Small intestine (tissue), 7 donors: ENCODE data around the gene COLGALT1. TPM values are rescaled to one million over a fixed set of nuclear protein-coding genes. Genes with fewer than 3 reads are reported as not detected.
A peak's percentile ranks its signal among the peaks of the same experiment; 100 is the strongest.

Source experiments
- DNase-seq, 2 donors: peaks; one replicate each; pipeline versions ENCODE4 v3.0.0 to v3.0.0-alpha.2; 2013
- FAIRE-seq: peaks from 2 replicates; lab custom pipeline; 2012; peaks lifted over from hg19 to GRCh38; lab: Jason Lieb, UNC
- H3K27ac ChIP-seq, 3 donors: one replicate each; pipeline ENCODE4 v1.5.1; 2013; ENCODE audit warnings: low read length in 2 of 3, mild to moderate bottlenecking in 2 of 3, control low read depth in 1 of 3, inconsistent platforms in 1 of 3, low read depth in 1 of 3, moderate library complexity in 1 of 3
- H3K27me3 ChIP-seq, 3 donors: one replicate each; pipeline ENCODE4 v1.6.1; 2013; ENCODE audit warnings: low read length in 3 of 3, inconsistent platforms in 1 of 3; ENCODE audit not compliant: control insufficient read depth in 3 of 3, insufficient read depth in 3 of 3
- H3K36me3 ChIP-seq, 3 donors: one replicate each; pipeline ENCODE4 v1.6.1; 2013; ENCODE audit warnings: low read length in 3 of 3, inconsistent platforms in 1 of 3, low read depth in 1 of 3, mild to moderate bottlenecking in 1 of 3, moderate library complexity in 1 of 3; ENCODE audit not compliant: control insufficient read depth in 3 of 3, insufficient read depth in 2 of 3
- H3K4me1 ChIP-seq, 3 donors: one replicate each; pipeline ENCODE4 v1.6.1; 2013; ENCODE audit warnings: low read length in 2 of 3, inconsistent platforms in 1 of 3, low read depth in 1 of 3, mild to moderate bottlenecking in 1 of 3, moderate library complexity in 1 of 3; ENCODE audit not compliant: control insufficient read depth in 3 of 3, insufficient read depth in 2 of 3
- H3K4me3 ChIP-seq, 3 donors: one replicate each; pipeline ENCODE4 v1.5.1; 2013; ENCODE audit warnings: low read length in 3 of 3, control low read depth in 1 of 3, inconsistent platforms in 1 of 3, low read depth in 1 of 3, mild to moderate bottlenecking in 1 of 3, moderate library complexity in 1 of 3
- H3K9me3 ChIP-seq, 2 donors: one replicate each; pipeline ENCODE4 v1.6.1; 2013; ENCODE audit warnings: low read depth in 1 of 2, low read length in 1 of 2; ENCODE audit not compliant: control insufficient read depth in 2 of 2, insufficient read depth in 1 of 2
- WGBS, 3 donors: extraction: QIAGEN DNeasy Blood & Tissue Kit; methylation state at CpG; one replicate each; pipeline ENCODE4 v1.1.7; 2013; 5-methylcytosine and 5-hydroxymethylcytosine counted together
- polyA plus RNA-seq, 4 donors: library from polyadenylated mRNA; stranded (reverse) in 3 of 4; unstranded in 1 of 4; fragments of 200-250 nt in 3 of 4; fragments of 120-200 nt in 1 of 4; gene quantifications; one replicate each; pipeline versions ENCODE4 v1.2.1 to v1.2.3, GENCODE V29; 2013
- donor health status: healthy with polysubstance abuse.
- donor health status: control.
- donor health status: control.
- donor health status: Bipolar disorder and iron deficiency.
- donor health status: healthy.

COLGALT1 gene
- polyA plus RNA-seq, 4 donors, result 21.0 to 49.1 (median 31.6) TPM

GRCh38 chr19:17570791-17571190 lies 15.3 kb downstream of the COLGALT1 start:
- WGBS, 3 donors, result 90 to 95% (median 94%) methylated on average over 6 of the region's 6 CpGs
- H3K27me3 ChIP-seq, result no peaks in the 10 kb centered on the region
- DNase-seq, result no peak
- no peak overlapping the region for H3K27ac ChIP-seq
- H3K36me3 ChIP-seq, result peaks cover 7 to 88% (median 15%) of the 10 kb centered on the region in 3 donors
- H3K4me1 ChIP-seq, result no peaks in the 10 kb centered on the region
- no peaks in the 10 kb centered on the region for H3K9me3 ChIP-seq
- FAIRE-seq, result no peak
- H3K4me3 ChIP-seq, result no peak overlapping the region

DNA sequence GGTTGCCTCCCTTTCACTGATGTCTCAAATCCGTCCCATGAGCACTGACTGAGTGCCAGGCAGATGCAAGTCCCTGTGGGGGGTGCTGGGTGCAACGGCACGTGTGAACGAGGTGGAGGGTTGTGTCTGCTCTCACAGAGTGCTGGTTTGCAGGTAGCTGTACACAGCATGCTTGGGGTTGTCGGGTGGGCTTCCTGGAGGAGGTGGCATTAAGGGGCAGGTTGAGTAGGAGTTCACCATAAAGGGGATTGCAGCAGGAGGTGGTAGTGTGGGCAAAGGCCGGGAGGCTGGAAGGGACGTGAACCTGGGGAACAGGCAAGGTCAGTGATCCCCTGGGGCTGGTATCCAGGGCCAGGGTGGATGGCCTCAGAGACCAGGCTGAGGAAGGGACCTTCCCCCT lies 17.2 kb downstream of the COLGALT1 start:
- WGBS, 3 donors, result 94 to 98% (median 95%) methylated on average over 7 of the region's 7 CpGs
- H3K4me3 ChIP-seq, result no peak overlapping the region
- no peaks in the 10 kb centered on the region for H3K4me1 ChIP-seq
- no peak overlapping the region for H3K27ac ChIP-seq
- H3K27me3 ChIP-seq, result no peaks in the 10 kb centered on the region
- H3K36me3 ChIP-seq, result peaks cover 5 to 89% (median 11%) of the 10 kb centered on the region in 3 donors
- FAIRE-seq, result no peak
- H3K9me3 ChIP-seq, result no peaks in the 10 kb centered on the region
- no peak for DNase-seq

DNA sequence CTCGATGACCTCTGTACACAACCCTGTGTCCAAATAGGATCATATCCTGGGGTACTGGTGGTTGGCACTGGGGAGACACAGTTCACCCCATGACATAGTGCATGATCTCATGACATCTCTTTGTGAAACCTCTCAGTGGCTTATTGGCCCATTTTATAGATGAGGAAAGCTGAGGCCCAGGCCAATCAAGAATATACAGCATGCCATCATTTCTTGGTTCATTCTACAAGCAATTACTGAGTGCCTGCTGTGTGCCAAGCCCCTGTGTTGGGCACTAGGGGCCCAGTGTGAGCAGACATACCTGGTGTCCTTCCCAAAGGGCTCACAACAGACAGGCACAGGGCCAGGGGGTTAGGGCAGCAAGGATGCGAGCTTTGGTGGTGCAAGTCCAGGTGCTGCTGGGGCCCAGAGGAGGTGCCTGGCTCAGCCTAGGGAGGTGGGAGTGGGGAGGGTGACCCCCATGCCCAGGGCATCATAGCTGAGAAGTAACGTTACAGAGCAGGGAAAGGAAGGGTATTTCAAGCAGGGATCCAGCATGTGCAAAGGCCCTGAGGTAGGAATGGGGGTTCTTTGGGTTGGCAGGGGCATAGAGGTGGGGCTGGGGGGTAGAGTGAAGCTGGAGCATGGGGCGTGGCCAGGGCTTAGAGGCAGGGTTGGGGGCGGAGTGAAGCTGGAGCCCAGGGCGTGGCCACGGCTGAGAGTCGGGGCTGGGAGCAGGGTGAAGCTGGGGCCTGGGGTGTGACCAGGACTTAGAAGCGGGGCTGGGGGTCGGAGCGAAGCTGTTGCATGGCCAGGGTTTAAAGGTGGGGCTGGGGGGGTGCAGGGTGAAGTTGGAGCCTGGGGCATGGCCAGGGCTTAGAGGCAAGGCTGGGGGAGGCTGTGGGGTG lies 20.7 kb downstream of the COLGALT1 start:
- FAIRE-seq (no peak), DNase-seq (no peak)
- Histone ChIP-seq H3K4me1 (no peaks in the 10 kb centered on the region), H3K4me3 (no peak overlapping the region), H3K9me3 (no peaks in the 10 kb centered on the region), H3K36me3 (peaks cover 0 to 92% (median 8%) of the 10 kb centered on the region in 3 donors), H3K27ac (no peak overlapping the region), H3K27me3 (no peaks in the 10 kb centered on the region)
- WGBS, 3 donors, result 86 to 90% (median 89%) methylated on average over 10 to 11 of the region's 11 CpGs

DNA sequence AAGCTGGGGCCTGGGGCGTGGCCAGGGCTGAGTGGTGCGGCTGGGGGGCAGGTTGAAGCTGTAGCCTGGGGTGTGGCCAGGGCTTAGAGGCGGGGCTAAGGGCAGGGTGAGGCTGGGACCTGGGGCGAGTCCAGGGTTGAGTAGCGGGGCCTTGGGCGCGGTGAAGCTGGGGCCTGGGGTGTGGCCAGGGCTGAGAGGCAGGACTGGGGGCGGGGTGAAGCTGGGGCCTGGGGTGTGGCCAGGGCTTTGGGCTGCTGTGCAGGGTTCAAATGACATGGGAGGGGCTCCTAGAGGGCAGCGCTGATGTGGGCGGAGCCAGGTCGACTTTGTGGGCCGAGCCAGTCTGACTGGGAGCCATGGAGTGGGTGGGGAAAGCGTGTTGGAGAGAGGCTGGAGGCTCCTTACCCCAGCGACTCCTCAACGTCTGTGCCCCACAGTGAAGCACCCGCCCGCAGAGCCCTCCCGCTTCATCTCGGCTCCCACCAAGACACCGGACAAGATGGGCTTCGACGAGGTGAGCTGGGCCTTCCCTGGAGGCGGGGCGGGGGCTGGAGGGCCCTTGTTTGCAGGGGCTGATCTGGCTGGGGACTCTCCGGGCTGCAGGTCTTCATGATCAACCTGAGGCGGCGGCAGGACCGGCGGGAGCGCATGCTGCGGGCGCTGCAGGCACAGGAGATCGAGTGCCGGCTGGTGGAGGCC lies 21.5 kb downstream of the COLGALT1 start:
- peak overlapping the region in 1 of 3 donors; percentile 9 for H3K27ac ChIP-seq
- H3K36me3 ChIP-seq, result peaks cover 3 to 92% (median 10%) of the 10 kb centered on the region in 3 donors
- 68 to 76% (median 75%) methylated on average over 23 to 34 of the region's 34 CpGs for WGBS, 3 donors
- no peak overlapping the region for H3K4me3 ChIP-seq
- FAIRE-seq (no peak), DNase-seq (peak; percentile 82 to 88)
- H3K9me3 ChIP-seq, result no peaks in the 10 kb centered on the region
- H3K27me3 ChIP-seq, result no peaks in the 10 kb centered on the region
- H3K4me1 ChIP-seq, result no peaks in the 10 kb centered on the region

- FAIRE-seq (no peak), DNase-seq (no peak)
- Histone ChIP-seq H3K4me3 (no peak overlapping the region), H3K9me3 (no peaks in the 10 kb centered on the region), H3K27ac (no peak overlapping the region), H3K4me1 (no peaks in the 10 kb centered on the region), H3K36me3 (peaks cover 5 to 92% (median 7%) of the 10 kb centered on the region in 3 donors), H3K27me3 (no peaks in the 10 kb centered on the region)
- 87 to 93% (median 88%) methylated on average over 20 to 22 of the region's 22 CpGs for WGBS, 3 donors
Observed at GRCh38 chr19:17577457-17578097, 22.1 kb downstream of the COLGALT1 start.

GRCh38 chr19:17579661-17580244 lies 24.3 kb downstream of the COLGALT1 start:
- Histone ChIP-seq H3K4me1 (no peaks in the 10 kb centered on the region), H3K27ac (peak overlapping the region in 1 of 3 donors; percentile 32), H3K9me3 (no peaks in the 10 kb centered on the region), H3K4me3 (no peak overlapping the region), H3K36me3 (peaks cover 3 to 79% (median 5%) of the 10 kb centered on the region in 3 donors), H3K27me3 (no peaks in the 10 kb centered on the region)
- FAIRE-seq, result no peak
- 46 to 53% (median 53%) methylated on average over 13 to 16 of the region's 16 CpGs for WGBS, 3 donors
- DNase-seq, result peak; percentile 75 to 84

- DNase-seq (no peak), FAIRE-seq (no peak)
- peaks cover 2 to 74% (median 5%) of the 10 kb centered on the region in 3 donors for H3K36me3 ChIP-seq
- H3K4me3 ChIP-seq, result no peak overlapping the region
- no peaks in the 10 kb centered on the region for H3K9me3 ChIP-seq
- H3K27ac ChIP-seq, result no peak overlapping the region
- 91 to 92% (median 91%) methylated on average over 25 to 28 of the region's 28 CpGs for WGBS, 3 donors
- no peaks in the 10 kb centered on the region for H3K27me3 ChIP-seq
- H3K4me1 ChIP-seq, result no peaks in the 10 kb centered on the region
Observed at GRCh38 chr19:17580470-17581144, 25.2 kb downstream of the COLGALT1 start.
